GM12878 (cell line): Measurements from ENCODE around the gene CDKN2B-AS1. TPM values are rescaled to one million over a fixed set of nuclear protein-coding genes. Genes with fewer than 3 reads are reported as not detected.

ENCODE experiments used
- ATAC-seq: fragments of 200-7000 bp; cut with Tn5 transposase; 3 replicates; pipeline ENCODE4 v1.9.1; 2020; ENCODE audit warnings: mild to moderate bottlenecking, moderate library complexity
- BruUV-seq: library from RNA; stranded (reverse); fragments of 400-500 nt; replicated peaks from 2 replicates; lab custom pipeline; 2021; lab: Mats Ljungman, UMichigan
- CTCF ChIA-PET: fragments of 300-600 bp; sonication (Branson Sonifier 250); formaldehyde crosslinking; extraction: SDS; loops from one replicate; lab custom pipeline; 2021; ENCODE audit warnings: inconsistent platforms; lab: Yijun Ruan, JAX
- POLR2A ChIA-PET: fragments of 350-600 bp; formaldehyde crosslinking; extraction: SDS; loops from one replicate; lab custom pipeline; 2021; ENCODE audit warnings: inconsistent platforms; lab: Charles Lee
- RAD21 ChIA-PET: fragments of 300-600 bp; sonication (Branson Sonifier 250); formaldehyde crosslinking; loops from one replicate; lab custom pipeline; 2023; ENCODE audit warnings: antibody characterized with exemption; ENCODE audit not compliant: unreplicated experiment; lab: Charles Lee
- SMC1A ChIA-PET: fragments of 300-600 bp; sonication (Branson Sonifier 250); formaldehyde crosslinking; loops from one replicate; lab custom pipeline; 2023; ENCODE audit not compliant: unreplicated experiment, uncharacterized antibody; lab: Charles Lee
- DNase-seq: peaks from one replicate; pipeline ENCODE4 v3.0.0-alpha.2; 2011; ENCODE audit warnings: low read depth, low spot score
- FAIRE-seq: peaks from 3 replicates; lab custom pipeline; 2011; peaks lifted over from hg19 to GRCh38; lab: Jason Lieb, UNC
- H2AFZ ChIP-seq: 2 replicates; pipeline ENCODE4 v1.6.0; 2011; ENCODE audit warnings: low read depth, low read length, control low read depth; ENCODE audit not compliant: control insufficient read depth
- H3K27ac ChIP-seq: 2 replicates; pipeline ENCODE4 v1.5.1; 2011; ENCODE audit warnings: control low read depth; ENCODE audit not compliant: control insufficient read depth, insufficient read depth
- H3K27me3 ChIP-seq, 2 experiments: replicated peaks in 1 of 2; 2 replicates each; pipeline versions ENCODE4 v1.6.0 to v1.6.1; 2011; ENCODE audit warnings: low read length in 1 of 2; ENCODE audit not compliant: control insufficient read depth in 2 of 2, insufficient read depth in 2 of 2
- H3K36me3 ChIP-seq, 2 experiments: 2 replicates each; pipeline ENCODE4 v1.5.1; 2011; ENCODE audit warnings: low read length in 1 of 2; ENCODE audit not compliant: control insufficient read depth in 2 of 2, insufficient read depth in 2 of 2
- H3K4me1 ChIP-seq: 2 replicates; pipeline ENCODE4 v1.6.1; 2011; ENCODE audit warnings: mild to moderate bottlenecking, low read length, moderate library complexity, mixed read lengths; ENCODE audit not compliant: control insufficient read depth, insufficient read depth
- H3K4me2 ChIP-seq: 2 replicates; pipeline ENCODE4 v1.6.0; 2011; ENCODE audit warnings: control low read depth; ENCODE audit not compliant: control insufficient read depth, insufficient read depth
- H3K4me3 ChIP-seq: fragments of 200-600 bp; sonication (generic); 2 replicates; pipeline ENCODE4 v1.5.1; 2016
- H3K79me2 ChIP-seq: 2 replicates; pipeline ENCODE4 v1.6.0; 2011; ENCODE audit warnings: low read length; ENCODE audit not compliant: control insufficient read depth, insufficient read depth
- H3K9ac ChIP-seq: 2 replicates; pipeline ENCODE4 v1.8.0; 2011; ENCODE audit warnings: low read length, control low read depth, mixed read lengths; ENCODE audit not compliant: control insufficient read depth, insufficient read depth
- H3K9me3 ChIP-seq: replicated peaks from 3 replicates; pipeline ENCODE4 v1.5.1; 2011; ENCODE audit warnings: mild to moderate bottlenecking, low read length; ENCODE audit not compliant: control insufficient read depth, insufficient read depth
- H4K20me1 ChIP-seq: 2 replicates; pipeline ENCODE4 v1.6.0; 2011; ENCODE audit not compliant: control insufficient read depth, insufficient read depth
- FOS ChIP-seq: IDR thresholded peaks from 3 replicates; pipeline ENCODE4 v1.6.1; 2011; ENCODE audit warnings: borderline replicate concordance; ENCODE audit not compliant: insufficient read length; ENCODE audit errors: extremely low read depth
- IKZF1 ChIP-seq: fragments of 450-650 bp; conservative IDR thresholded peaks from 2 replicates; pipeline ENCODE4 v1.6.1; 2017; ENCODE audit warnings: antibody characterized with exemption, mild to moderate bottlenecking
- NFYB ChIP-seq: IDR thresholded peaks from 2 replicates; pipeline ENCODE4 v1.6.1; 2011; ENCODE audit warnings: low read depth, mild to moderate bottlenecking, low read length, improper control_type of control experiment, moderate library complexity; ENCODE audit not compliant: insufficient read depth
- PBX3 ChIP-seq: IDR thresholded peaks from 2 replicates; pipeline ENCODE4 v1.6.1; 2011; ENCODE audit warnings: mild to moderate bottlenecking, low read depth, low read length, moderate library complexity; ENCODE audit not compliant: insufficient replicate concordance
- SIN3A ChIP-seq: IDR thresholded peaks from 2 replicates; pipeline ENCODE4 v1.6.1; 2012; ENCODE audit warnings: low read depth, low read length, improper control_type of control experiment
- SPI1 ChIP-seq: IDR thresholded peaks from 2 replicates; pipeline ENCODE4 v1.6.1; 2011; ENCODE audit warnings: low read depth, mild to moderate bottlenecking, low read length, moderate library complexity, borderline replicate concordance; ENCODE audit not compliant: insufficient read depth
- ZNF274 ChIP-seq: IDR thresholded peaks from one replicate; pipeline ENCODE4 v1.8.0; 2011; ENCODE audit not compliant: insufficient read length, insufficient read depth
- WGBS: methylation state at CpG from one replicate; pipeline ENCODE4 v1.1.6; 2016; ENCODE audit warnings: low lambda C conversion rate; ENCODE audit not compliant: insufficient replicate concordance, insufficient coverage; ENCODE audit errors: missing lambda C conversion rate; 5-methylcytosine and 5-hydroxymethylcytosine counted together
- in situ Hi-C: fragments of 300-500 bp; cut with MboI; formaldehyde crosslinking; loops from 9 replicates; pipeline ENCODE4 v1.14.3; 2018; ENCODE audit warnings: mixed read lengths
- intact Hi-C: fragments of 100-400 bp; cut with micrococcal nuclease; formaldehyde crosslinking; loops from one replicate; pipeline ENCODE4 v1.14.2; 2022; ENCODE audit not compliant: unreplicated experiment
- polyA plus RNA-seq, 11 experiments: library from polyadenylated mRNA; depleted of rRNA in 4 of 11; unstranded in 6 of 11; stranded (reverse) in 5 of 11; fragments of >200 nt; fragmentation: Nextera tagmentation in 4 of 11; fragmentation: Illumina TruSeq in 1 of 11; extraction: Ambion mirVana in 4 of 11; extraction: Trizol in 1 of 11; gene quantifications; 1 replicate in 1 of 11; 2 replicates in 10 of 11; pipeline versions ENCODE4 v1.2.1 to v1.2.3, GENCODE V29; 2011 to 2016; ENCODE audit warnings: inconsistent platforms in 2 of 11, missing spikeins in 2 of 11, low read depth in 1 of 11
- total RNA-seq, 4 experiments: library from RNA; depleted of rRNA in 3 of 4; stranded (reverse); fragments of >200 nt in 3 of 4; fragmentation: Illumina TruSeq in 1 of 4; extraction: Trizol in 1 of 4; gene quantifications; 2 replicates each; pipeline versions ENCODE4 v1.2.1 to v1.2.3, GENCODE V29; 2013 to 2021

CDKN2B-AS1 gene
- total and polyA plus RNA-seq, 10 of the 15 experiments (the other 5 are each of a cell fraction or from before 2014, with no cell fraction given) = 0.22 to 2.2 (median 1.0) TPM; not detected in 1

GRCh38 chr9:21985964-21986667, 8.5 kb upstream of the CDKN2B-AS1 start:
- ChIA-PET CTCF (interaction anchor here (0.7 to 3.3 kb wide), 6 partner anchors 9 to 223 kb away, joined by 3 to 18 read pairs (median 3); partner anchors contain the start of gene CDKN2B), POLR2A (no interaction called here), RAD21 (interaction anchor here (0.9 to 2.4 kb wide), 4 partner anchors 9 to 172 kb away, joined by 3 to 8 read pairs (median 3); partner anchors contain the start of genes CDKN2B and CDKN2B-AS1), SMC1A (interaction anchor here (0.8 to 1.3 kb wide), 6 partner anchors 8 to 258 kb away, joined by 3 to 6 read pairs (median 3); partner anchors contain the start of genes CDKN2A, CDKN2B and CDKN2B-AS1)
- intact Hi-C loops (no loop called here), in situ Hi-C loops (no loop called here)
- WGBS = 82% methylated on average over 5 of the region's 5 CpGs
- no peak for DNase-seq
- H3K4me1 ChIP-seq = no peaks in the 10 kb centered on the region
- H3K79me2 ChIP-seq = peaks cover 6% of the 10 kb centered on the region
- H3K9me3 ChIP-seq = peaks cover 6% of the 10 kb centered on the region; the same call in 2 of the 3 replicates
- no peak overlapping the region for H3K4me2 ChIP-seq
- ATAC-seq = peak; percentile 53
- no TSS peak for BruUV-seq
- no peak for FAIRE-seq
- H3K27ac ChIP-seq = no peak overlapping the region
- no peaks in the 10 kb centered on the region for H3K36me3 ChIP-seq
- no peak overlapping the region for H3K9ac ChIP-seq
- no peaks in the 10 kb centered on the region for H4K20me1 ChIP-seq
- H2AFZ ChIP-seq = no peak overlapping the region
- H3K27me3 ChIP-seq = 0 out of 4 replicates have a peak, but pooled peaks cover 0 to 3% of the 10 kb centered on the region in 2 experiments
- H3K4me3 ChIP-seq = no peak overlapping the region
- TF ChIP-seq SPI1 = no peak

GRCh38 chr9:21988056-21988990, 6.3 kb upstream of the CDKN2B-AS1 start:
- 0 out of 2 replicates have a peak overlapping the region, but pooled peaks have one; percentile 7 for H3K4me2 ChIP-seq
- H3K36me3 ChIP-seq = no peaks in the 10 kb centered on the region
- H2AFZ ChIP-seq = no peak overlapping the region
- FAIRE-seq (peak; percentile 27), ATAC-seq (no peak), DNase-seq (no peak)
- in situ Hi-C loops (no loop called here), intact Hi-C loops (no loop called here)
- CTCF ChIA-PET = interaction anchor here (3.3 kb wide), 1 partner anchor 20 kb away, joined by 18 read pairs; the partner anchor contains the start of gene CDKN2B
- no peak overlapping the region for H3K27ac ChIP-seq
- no peaks in the 10 kb centered on the region for H3K27me3 ChIP-seq
- peaks cover 26% of the 10 kb centered on the region for H3K79me2 ChIP-seq
- no TSS peak for BruUV-seq
- H3K4me1 ChIP-seq = no peaks in the 10 kb centered on the region
- RAD21 ChIA-PET = no interaction called here
- H4K20me1 ChIP-seq = no peaks in the 10 kb centered on the region
- SMC1A ChIA-PET = no interaction called here
- H3K9ac ChIP-seq = no peak overlapping the region
- POLR2A ChIA-PET = no interaction called here
- H3K4me3 ChIP-seq = no peak overlapping the region
- 98% methylated on average over 9 of the region's 9 CpGs for WGBS
- peaks cover 6% of the 10 kb centered on the region; the same call in 2 of the 3 replicates for H3K9me3 ChIP-seq
- no peak for TF ChIP-seq IKZF1
- no peak for TF ChIP-seq PBX3
- no peak for TF ChIP-seq SIN3A
- no peak for TF ChIP-seq NFYB
- no peak for TF ChIP-seq FOS
- no peak for TF ChIP-seq ZNF274
